HEK293 (cell line): Measurements from ENCODE around the gene PEX14.

ENCODE experiments used
- CTCF ChIA-PET: fragments of 350-600 bp; formaldehyde crosslinking; extraction: SDS; loops from one replicate; lab custom pipeline; 2021; ENCODE audit warnings: antibody characterized with exemption; lab: Yijun Ruan, JAX
- POLR2A ChIA-PET: fragments of 300-600 bp; formaldehyde crosslinking; extraction: SDS; loops from one replicate; lab custom pipeline; 2020; ENCODE audit warnings: antibody characterized with exemption, inconsistent platforms; lab: Yijun Ruan, JAX
- H3K27ac ChIP-seq: fragments of 200-500 bp; sonication (Bioruptor generic); 2 replicates; pipeline ENCODE4 v1.5.1; 2014; ENCODE audit warnings: low read depth, low read length, control low read depth, inconsistent platforms; ENCODE audit errors: extremely low read depth
- H3K36me3 ChIP-seq, 2 experiments: fragments of 200-500 bp in 1 of 2; sonication (Bioruptor generic) in 1 of 2; 1 replicate in 1 of 2; 2 replicates in 1 of 2; pipeline ENCODE4 v1.5.1; 2014 to 2017; ENCODE audit warnings: inconsistent platforms in 2 of 2, low read length in 2 of 2; ENCODE audit not compliant: control insufficient read depth in 2 of 2, insufficient read depth in 1 of 2
- H3K4me1 ChIP-seq: fragments of 200-500 bp; sonication (Bioruptor generic); 2 replicates; pipeline ENCODE4 v1.5.1; 2014; ENCODE audit warnings: mild to moderate bottlenecking, low read length, inconsistent platforms; ENCODE audit not compliant: control insufficient read depth, insufficient read depth
- H3K4me3 ChIP-seq: 2 replicates; pipeline ENCODE4 v1.5.1; 2011; ENCODE audit warnings: low read depth, mild to moderate bottlenecking, control low read depth, low read length, moderate library complexity
- H3K9me3 ChIP-seq: fragments of 200-500 bp; sonication (Bioruptor generic); 2 replicates; pipeline ENCODE4 v1.5.1; 2014; ENCODE audit warnings: low read depth, low read length, inconsistent platforms; ENCODE audit not compliant: control insufficient read depth, insufficient read depth
- FEZF1 ChIP-seq: fragments of 450-650 bp; formaldehyde crosslinking; IDR thresholded peaks from 2 replicates; pipeline ENCODE4 v1.5.1; 2016; ENCODE audit warnings: missing biosample characterization, missing genetic modification characterization
- IKZF3 ChIP-seq: fragments of 450-650 bp; IDR thresholded peaks from 2 replicates; pipeline ENCODE4 v1.5.0; 2018; ENCODE audit warnings: missing biosample characterization, mild to moderate bottlenecking, missing genetic modification characterization, moderate library complexity
- KLF1 ChIP-seq: fragments of 450-650 bp; formaldehyde crosslinking; IDR thresholded peaks from 2 replicates; pipeline ENCODE4 v1.5.1; 2016; ENCODE audit warnings: missing biosample characterization, missing genetic modification characterization
- KLF8 ChIP-seq: fragments of 450-650 bp; formaldehyde crosslinking; IDR thresholded peaks from 2 replicates; pipeline ENCODE4 v1.5.1; 2016; ENCODE audit warnings: missing biosample characterization, missing genetic modification characterization
- MZF1 ChIP-seq: fragments of 450-650 bp; formaldehyde crosslinking; IDR thresholded peaks from 2 replicates; pipeline ENCODE4 v1.5.1; 2017; ENCODE audit warnings: missing biosample characterization, missing genetic modification characterization, borderline replicate concordance
- OVOL3 ChIP-seq: fragments of 450-650 bp; formaldehyde crosslinking; IDR thresholded peaks from 2 replicates; pipeline ENCODE4 v1.5.1; 2016; ENCODE audit warnings: missing biosample characterization, missing genetic modification characterization
- SP7 ChIP-seq: fragments of 450-650 bp; formaldehyde crosslinking; IDR thresholded peaks from 2 replicates; pipeline ENCODE4 v1.5.1; 2016; ENCODE audit warnings: missing biosample characterization, missing genetic modification characterization
- TRIM28 ChIP-seq: IDR thresholded peaks from 2 replicates; pipeline ENCODE4 v1.6.1; 2011; ENCODE audit warnings: low read length, control low read depth, borderline replicate concordance
- ZEB2 ChIP-seq: fragments of 450-650 bp; formaldehyde crosslinking; IDR thresholded peaks from 2 replicates; pipeline ENCODE4 v1.5.1; 2016; ENCODE audit warnings: missing biosample characterization, missing genetic modification characterization
- ZNF114 ChIP-seq: fragments of 450-650 bp; formaldehyde crosslinking; IDR thresholded peaks from 2 replicates; pipeline ENCODE4 v1.5.0; 2017; ENCODE audit warnings: missing biosample characterization, missing genetic modification characterization
- ZNF184 ChIP-seq: fragments of 450-650 bp; IDR thresholded peaks from 2 replicates; pipeline ENCODE4 v1.5.1; 2018; ENCODE audit warnings: missing biosample characterization, mild to moderate bottlenecking, missing genetic modification characterization
- ZNF2 ChIP-seq: fragments of 450-650 bp; formaldehyde crosslinking; IDR thresholded peaks from 2 replicates; pipeline ENCODE4 v1.5.1; 2016; ENCODE audit warnings: missing biosample characterization, missing genetic modification characterization
- ZNF24 ChIP-seq: fragments of 450-650 bp; formaldehyde crosslinking; IDR thresholded peaks from 2 replicates; pipeline ENCODE4 v1.5.1; 2016; ENCODE audit warnings: missing biosample characterization, missing genetic modification characterization
- ZNF292 ChIP-seq: fragments of 450-650 bp; formaldehyde crosslinking; IDR thresholded peaks from 2 replicates; pipeline ENCODE4 v1.5.1; 2016; ENCODE audit warnings: low read depth, missing biosample characterization, missing genetic modification characterization, borderline replicate concordance
- ZNF335 ChIP-seq: fragments of 450-650 bp; formaldehyde crosslinking; conservative IDR thresholded peaks from 2 replicates; pipeline ENCODE4 v1.5.1; 2016; ENCODE audit warnings: missing biosample characterization, missing genetic modification characterization
- ZNF404 ChIP-seq: fragments of 450-650 bp; formaldehyde crosslinking; IDR thresholded peaks from 2 replicates; pipeline ENCODE4 v1.5.1; 2017; ENCODE audit warnings: missing biosample characterization, missing genetic modification characterization
- ZNF521 ChIP-seq: fragments of 450-650 bp; formaldehyde crosslinking; IDR thresholded peaks from 2 replicates; pipeline ENCODE4 v1.5.1; 2017; ENCODE audit warnings: missing biosample characterization, mild to moderate bottlenecking, missing genetic modification characterization
- ZNF558 ChIP-seq: fragments of 450-650 bp; formaldehyde crosslinking; IDR thresholded peaks from 2 replicates; pipeline ENCODE4 v1.5.1; 2016; ENCODE audit warnings: missing biosample characterization, missing genetic modification characterization
- ZNF561 ChIP-seq: fragments of 450-650 bp; IDR thresholded peaks from 2 replicates; pipeline ENCODE4 v1.5.1; 2018; ENCODE audit warnings: missing biosample characterization, missing genetic modification characterization, borderline replicate concordance
- ZNF610 ChIP-seq: fragments of 450-650 bp; formaldehyde crosslinking; IDR thresholded peaks from 2 replicates; pipeline ENCODE4 v1.5.1; 2016; ENCODE audit warnings: missing biosample characterization, missing genetic modification characterization, borderline replicate concordance
- ZNF621 ChIP-seq: fragments of 450-650 bp; formaldehyde crosslinking; IDR thresholded peaks from 2 replicates; pipeline ENCODE4 v1.5.1; 2017; ENCODE audit warnings: missing biosample characterization, missing genetic modification characterization
- ZNF623 ChIP-seq: fragments of 450-650 bp; formaldehyde crosslinking; IDR thresholded peaks from 2 replicates; pipeline ENCODE4 v1.5.1; 2016; ENCODE audit warnings: missing biosample characterization, missing genetic modification characterization
- ZNF629 ChIP-seq: fragments of 450-650 bp; formaldehyde crosslinking; IDR thresholded peaks from 2 replicates; pipeline ENCODE4 v1.5.1; 2017; ENCODE audit warnings: missing biosample characterization, missing genetic modification characterization
- ZNF664 ChIP-seq: fragments of 450-650 bp; formaldehyde crosslinking; IDR thresholded peaks from 2 replicates; pipeline ENCODE4 v1.5.1; 2016; ENCODE audit warnings: missing biosample characterization, missing genetic modification characterization
- ZSCAN30 ChIP-seq: fragments of 450-650 bp; IDR thresholded peaks from 2 replicates; pipeline ENCODE4 v1.5.1; 2018; ENCODE audit warnings: missing biosample characterization, mild to moderate bottlenecking, missing genetic modification characterization, moderate library complexity
- TF ChIP-seq, protein P1 (sequence below): fragments of 450-650 bp; formaldehyde crosslinking; IDR thresholded peaks from 2 replicates; pipeline ENCODE4 v1.5.1; 2016; ENCODE audit warnings: missing biosample characterization, missing genetic modification characterization
- TF ChIP-seq, protein P2 (sequence below): fragments of 450-650 bp; formaldehyde crosslinking; IDR thresholded peaks from 2 replicates; pipeline ENCODE4 v1.5.1; 2016; ENCODE audit warnings: missing biosample characterization, missing genetic modification characterization
- TF ChIP-seq, protein P3 (sequence below): fragments of 450-650 bp; formaldehyde crosslinking; IDR thresholded peaks from 2 replicates; pipeline ENCODE4 v1.5.1; 2017; ENCODE audit warnings: missing biosample characterization, missing genetic modification characterization
- TF ChIP-seq, protein P4 (sequence below): fragments of 450-650 bp; formaldehyde crosslinking; IDR thresholded peaks from 2 replicates; pipeline ENCODE4 v1.5.1; 2016; ENCODE audit warnings: missing biosample characterization, missing genetic modification characterization

PEX14 gene

DNA sequence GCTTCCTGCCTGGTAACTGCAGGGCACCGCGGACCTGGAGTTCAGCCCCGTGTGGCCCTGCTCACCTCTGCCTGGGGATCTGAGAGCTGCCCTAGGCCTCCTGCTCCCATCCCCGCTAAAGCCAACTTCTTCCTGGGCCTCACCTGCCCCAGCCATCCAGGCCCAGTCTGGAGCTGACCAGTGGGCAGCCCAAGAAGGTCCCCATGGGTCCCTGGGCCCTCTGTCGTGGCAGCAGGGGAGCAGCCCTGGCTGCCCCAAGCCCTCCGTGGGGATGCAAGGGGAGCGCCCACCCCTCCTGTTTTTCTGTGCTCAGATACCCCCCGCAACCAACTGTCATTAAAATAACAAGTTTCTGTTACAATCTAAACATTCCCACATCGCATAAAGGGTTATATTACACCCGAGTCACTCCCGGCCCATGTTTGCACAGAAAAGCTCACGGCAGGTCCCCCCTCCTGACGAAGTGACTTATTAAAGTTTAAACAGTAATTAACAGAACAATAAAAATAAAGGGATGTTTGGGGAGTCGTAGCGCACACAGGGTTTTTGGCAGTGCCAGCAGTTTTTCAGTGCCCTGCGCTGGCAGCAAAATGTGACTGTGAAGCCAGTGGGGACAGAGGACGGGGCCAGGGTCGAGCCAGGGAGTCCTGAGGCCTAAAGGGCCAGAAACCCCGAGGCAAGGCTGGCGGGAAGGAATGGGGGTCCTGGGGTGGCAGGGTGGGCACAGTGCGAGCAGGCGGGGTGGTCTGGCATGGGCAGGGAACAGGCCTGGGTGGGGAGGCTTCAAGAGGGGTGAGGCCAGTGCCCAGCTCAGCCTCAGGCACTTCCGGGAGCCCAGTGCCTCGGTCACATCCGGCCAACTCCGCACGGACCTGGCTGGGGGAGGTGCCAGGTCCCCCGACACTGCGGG lies 200.2 kb downstream of the PEX14 start:
- ChIA-PET CTCF (interaction anchor here (0.7 kb wide), 1 partner anchor 190 kb away, joined by 4 read pairs; no protein-coding TSS in a partner anchor), POLR2A (no interaction called here)
- H3K27ac ChIP-seq: peak overlapping the region; percentile 20; the same call in 1 of the 2 replicates
- H3K4me3 ChIP-seq: no peak overlapping the region
- H3K4me1 ChIP-seq: peaks cover 14% of the 10 kb centered on the region
- no peaks in the 10 kb centered on the region for H3K9me3 ChIP-seq
- no peaks in the 10 kb centered on the region for H3K36me3 ChIP-seq
- TF ChIP-seq ZNF610 (tag by site-specific recombination) (peak; percentile 32; the same call in 1 of the 2 replicates), ZNF24 (tag by site-specific recombination) (peak; percentile 68), ZNF629 (tag by site-specific recombination) (peak; percentile 63; the same call in 1 of the 2 replicates), KLF8 (tag by site-specific recombination) (0 out of 2 replicates have a peak, but pooled peaks have one; percentile 45), ZNF521 (tag by site-specific recombination) (no peak), ZNF558 (tag by site-specific recombination) (no peak), ZNF292 (tag by site-specific recombination) (no peak), ZNF335 (tag by site-specific recombination) (no peak; the same call in 1 of the 2 replicates), ZNF664 (tag by site-specific recombination) (no peak), FEZF1 (tag by site-specific recombination) (peak; percentile 79), ZNF561 (tag by site-specific recombination) (peak; percentile 89), ZNF2 (tag by site-specific recombination) (no peak; the same call in 1 of the 2 replicates), MZF1 (tag by site-specific recombination) (peak; percentile 80), ZNF621 (no peak), ZNF184 (tag by site-specific recombination) (no peak), TRIM28 (no peak), ZSCAN30 (tag by site-specific recombination) (0 out of 2 replicates have a peak, but pooled peaks have one; percentile 13), ZNF623 (no peak), IKZF3 (tag by site-specific recombination) (peak; percentile 62; the same call in 1 of the 2 replicates), ZEB2 (tag by site-specific recombination) (peak; percentile 74; the same call in 1 of the 2 replicates), ZNF404 (tag by site-specific recombination) (no peak), OVOL3 (0 out of 2 replicates have a peak, but pooled peaks have one; percentile 31), SP7 (peak; percentile 91), KLF1 (tag by site-specific recombination) (peak; percentile 34; the same call in 1 of the 2 replicates), ZNF114 (tag by site-specific recombination) (no peak)
- TF ChIP-seq, protein P1, sequence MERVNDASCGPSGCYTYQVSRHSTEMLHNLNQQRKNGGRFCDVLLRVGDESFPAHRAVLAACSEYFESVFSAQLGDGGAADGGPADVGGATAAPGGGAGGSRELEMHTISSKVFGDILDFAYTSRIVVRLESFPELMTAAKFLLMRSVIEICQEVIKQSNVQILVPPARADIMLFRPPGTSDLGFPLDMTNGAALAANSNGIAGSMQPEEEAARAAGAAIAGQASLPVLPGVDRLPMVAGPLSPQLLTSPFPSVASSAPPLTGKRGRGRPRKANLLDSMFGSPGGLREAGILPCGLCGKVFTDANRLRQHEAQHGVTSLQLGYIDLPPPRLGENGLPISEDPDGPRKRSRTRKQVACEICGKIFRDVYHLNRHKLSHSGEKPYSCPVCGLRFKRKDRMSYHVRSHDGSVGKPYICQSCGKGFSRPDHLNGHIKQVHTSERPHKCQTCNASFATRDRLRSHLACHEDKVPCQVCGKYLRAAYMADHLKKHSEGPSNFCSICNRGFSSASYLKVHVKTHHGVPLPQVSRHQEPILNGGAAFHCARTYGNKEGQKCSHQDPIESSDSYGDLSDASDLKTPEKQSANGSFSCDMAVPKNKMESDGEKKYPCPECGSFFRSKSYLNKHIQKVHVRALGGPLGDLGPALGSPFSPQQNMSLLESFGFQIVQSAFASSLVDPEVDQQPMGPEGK (tag by site-specific recombination): peak; percentile 92
- TF ChIP-seq, protein P2, sequence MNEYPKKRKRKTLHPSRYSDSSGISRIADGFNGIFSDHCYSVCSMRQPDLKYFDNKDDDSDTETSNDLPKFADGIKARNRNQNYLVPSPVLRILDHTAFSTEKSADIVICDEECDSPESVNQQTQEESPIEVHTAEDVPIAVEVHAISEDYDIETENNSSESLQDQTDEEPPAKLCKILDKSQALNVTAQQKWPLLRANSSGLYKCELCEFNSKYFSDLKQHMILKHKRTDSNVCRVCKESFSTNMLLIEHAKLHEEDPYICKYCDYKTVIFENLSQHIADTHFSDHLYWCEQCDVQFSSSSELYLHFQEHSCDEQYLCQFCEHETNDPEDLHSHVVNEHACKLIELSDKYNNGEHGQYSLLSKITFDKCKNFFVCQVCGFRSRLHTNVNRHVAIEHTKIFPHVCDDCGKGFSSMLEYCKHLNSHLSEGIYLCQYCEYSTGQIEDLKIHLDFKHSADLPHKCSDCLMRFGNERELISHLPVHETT (tag by site-specific recombination): 0 out of 2 replicates have a peak, but pooled peaks have one; percentile 31
- TF ChIP-seq, protein P3, sequence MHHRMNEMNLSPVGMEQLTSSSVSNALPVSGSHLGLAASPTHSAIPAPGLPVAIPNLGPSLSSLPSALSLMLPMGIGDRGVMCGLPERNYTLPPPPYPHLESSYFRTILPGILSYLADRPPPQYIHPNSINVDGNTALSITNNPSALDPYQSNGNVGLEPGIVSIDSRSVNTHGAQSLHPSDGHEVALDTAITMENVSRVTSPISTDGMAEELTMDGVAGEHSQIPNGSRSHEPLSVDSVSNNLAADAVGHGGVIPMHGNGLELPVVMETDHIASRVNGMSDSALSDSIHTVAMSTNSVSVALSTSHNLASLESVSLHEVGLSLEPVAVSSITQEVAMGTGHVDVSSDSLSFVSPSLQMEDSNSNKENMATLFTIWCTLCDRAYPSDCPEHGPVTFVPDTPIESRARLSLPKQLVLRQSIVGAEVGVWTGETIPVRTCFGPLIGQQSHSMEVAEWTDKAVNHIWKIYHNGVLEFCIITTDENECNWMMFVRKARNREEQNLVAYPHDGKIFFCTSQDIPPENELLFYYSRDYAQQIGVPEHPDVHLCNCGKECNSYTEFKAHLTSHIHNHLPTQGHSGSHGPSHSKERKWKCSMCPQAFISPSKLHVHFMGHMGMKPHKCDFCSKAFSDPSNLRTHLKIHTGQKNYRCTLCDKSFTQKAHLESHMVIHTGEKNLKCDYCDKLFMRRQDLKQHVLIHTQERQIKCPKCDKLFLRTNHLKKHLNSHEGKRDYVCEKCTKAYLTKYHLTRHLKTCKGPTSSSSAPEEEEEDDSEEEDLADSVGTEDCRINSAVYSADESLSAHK (tag by site-specific recombination): peak; percentile 80
- TF ChIP-seq, protein P4, sequence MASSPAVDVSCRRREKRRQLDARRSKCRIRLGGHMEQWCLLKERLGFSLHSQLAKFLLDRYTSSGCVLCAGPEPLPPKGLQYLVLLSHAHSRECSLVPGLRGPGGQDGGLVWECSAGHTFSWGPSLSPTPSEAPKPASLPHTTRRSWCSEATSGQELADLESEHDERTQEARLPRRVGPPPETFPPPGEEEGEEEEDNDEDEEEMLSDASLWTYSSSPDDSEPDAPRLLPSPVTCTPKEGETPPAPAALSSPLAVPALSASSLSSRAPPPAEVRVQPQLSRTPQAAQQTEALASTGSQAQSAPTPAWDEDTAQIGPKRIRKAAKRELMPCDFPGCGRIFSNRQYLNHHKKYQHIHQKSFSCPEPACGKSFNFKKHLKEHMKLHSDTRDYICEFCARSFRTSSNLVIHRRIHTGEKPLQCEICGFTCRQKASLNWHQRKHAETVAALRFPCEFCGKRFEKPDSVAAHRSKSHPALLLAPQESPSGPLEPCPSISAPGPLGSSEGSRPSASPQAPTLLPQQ (tag by site-specific recombination): peak; percentile 53; the same call in 1 of the 2 replicates
